Measurements from ENCODE around the gene ZNF454.

Gene ZNF454

GRCh38 chr5:178940569-178941360, at the start of gene ZNF454:
ZNF454 (plus strand) TSS chr5:178941198; CDS start chr5:178942792, 1,594 bp downstream.
- DNase-seq (ENCODE audit: low read depth in 2 of 2) = no peak

GRCh38 chr5:178895615-178896571, 45.1 kb upstream of the ZNF454 start, which contains the start of gene ZFP2:
ZFP2 (plus strand) TSS chr5:178895913; CDS start chr5:178931314, 35,401 bp downstream.
- DNase-seq (ENCODE audit: low read depth in 2 of 2) = peak in 1 of 2 experiments; percentile 17

- no peak for DNase-seq (ENCODE audit: low read depth in 2 of 2)
Observed at GRCh38 chr5:178899289-178899688, 41.7 kb upstream of the ZNF454 start.

- DNase-seq (ENCODE audit: low read depth in 2 of 2) = no peak
Observed at GRCh38 chr5:178902849-178903248, 38.1 kb upstream of the ZNF454 start.

- no peak for DNase-seq (ENCODE audit: low read depth in 2 of 2)
Observed at GRCh38 chr5:178931846-178932760, 8.9 kb upstream of the ZNF454 start.

- DNase-seq (ENCODE audit: low read depth in 2 of 2) = no peak
Observed at GRCh38 chr5:178941361-178941760, 363 bp downstream of the ZNF454 start.

- DNase-seq (ENCODE audit: low read depth in 2 of 2) = no peak
Observed at GRCh38 chr5:178965465-178966055, 24.6 kb downstream of the ZNF454 start.

- DNase-seq (ENCODE audit: low read depth in 2 of 2) = no peak
Observed at GRCh38 chr5:178981381-178981780, 40.4 kb downstream of the ZNF454 start.

- DNase-seq (ENCODE audit: low read depth in 2 of 2) = no peak
Observed at GRCh38 chr5:178982941-178983340, 41.9 kb downstream of the ZNF454 start.

GRCh38 chr5:178983728-178984127, 42.7 kb downstream of the ZNF454 start:
- no peak for DNase-seq (ENCODE audit: low read depth in 2 of 2)

GRCh38 chr5:178984145-178985072, 43.4 kb downstream of the ZNF454 start:
- DNase-seq (ENCODE audit: low read depth in 2 of 2) = no peak

GRCh38 chr5:178986326-178986960, 45.4 kb downstream of the ZNF454 start:
- DNase-seq (ENCODE audit: low read depth in 2 of 2) = no peak

GRCh38 chr5:178988436-178989220, 47.6 kb downstream of the ZNF454 start:
- no peak for DNase-seq (ENCODE audit: low read depth in 2 of 2)

GRCh38 chr5:178989311-178989710, 48.3 kb downstream of the ZNF454 start:
- no peak for DNase-seq (ENCODE audit: low read depth in 2 of 2)

GRCh38 chr5:178990491-178990890, 49.5 kb downstream of the ZNF454 start:
- no peak for DNase-seq (ENCODE audit: low read depth in 2 of 2)

GRCh38 chr5:178991190-178992145, 50.5 kb downstream of the ZNF454 start:
- no peak for DNase-seq (ENCODE audit: low read depth in 2 of 2)

- no peak for DNase-seq (ENCODE audit: low read depth in 2 of 2)
Observed at GRCh38 chr5:178992291-178992895, 51.4 kb downstream of the ZNF454 start.
